Ovary (tissue), 3 donors: Measurements from ENCODE around the gene RHO.

Source experiments
- EP300 ChIP-seq: sonication (generic); formaldehyde crosslinking; IDR thresholded peaks from one replicate; pipeline ENCODE4 v1.6.1; 2017; ENCODE audit warnings: antibody characterized with exemption
- TF ChIP-seq, protein P1 (sequence below), 3 donors: fragments of 450-650 bp in 2 of 3; fragments of 200-600 bp in 1 of 3; IDR thresholded peaks; one replicate each; pipeline versions ENCODE4 v1.5.1 to v1.8.0; 2016 to 2022; ENCODE audit warnings: antibody characterized with exemption in 3 of 3, mild to moderate bottlenecking in 1 of 3
- donor health status: DM: no; HTN: no; CAD: no.

- TF ChIP-seq, protein P1, sequence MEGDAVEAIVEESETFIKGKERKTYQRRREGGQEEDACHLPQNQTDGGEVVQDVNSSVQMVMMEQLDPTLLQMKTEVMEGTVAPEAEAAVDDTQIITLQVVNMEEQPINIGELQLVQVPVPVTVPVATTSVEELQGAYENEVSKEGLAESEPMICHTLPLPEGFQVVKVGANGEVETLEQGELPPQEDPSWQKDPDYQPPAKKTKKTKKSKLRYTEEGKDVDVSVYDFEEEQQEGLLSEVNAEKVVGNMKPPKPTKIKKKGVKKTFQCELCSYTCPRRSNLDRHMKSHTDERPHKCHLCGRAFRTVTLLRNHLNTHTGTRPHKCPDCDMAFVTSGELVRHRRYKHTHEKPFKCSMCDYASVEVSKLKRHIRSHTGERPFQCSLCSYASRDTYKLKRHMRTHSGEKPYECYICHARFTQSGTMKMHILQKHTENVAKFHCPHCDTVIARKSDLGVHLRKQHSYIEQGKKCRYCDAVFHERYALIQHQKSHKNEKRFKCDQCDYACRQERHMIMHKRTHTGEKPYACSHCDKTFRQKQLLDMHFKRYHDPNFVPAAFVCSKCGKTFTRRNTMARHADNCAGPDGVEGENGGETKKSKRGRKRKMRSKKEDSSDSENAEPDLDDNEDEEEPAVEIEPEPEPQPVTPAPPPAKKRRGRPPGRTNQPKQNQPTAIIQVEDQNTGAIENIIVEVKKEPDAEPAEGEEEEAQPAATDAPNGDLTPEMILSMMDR (IDR thresholded peaks at IDR 0.05), result no peak
- TF ChIP-seq EP300, result no peak
These were observed 5.5 kb upstream of the RHO start for GRCh38 chr3:129522953-129523352.
